GM12891 (cell line): ENCODE results near the gene ARRDC2.
A peak's percentile ranks its signal among the peaks of the same experiment; 100 is the strongest.
"Not testable (repeated sequence)": the region's sequence is repeated elsewhere in the genome, so short reads cannot be mapped to it uniquely, and the experiment has no call there.

Source experiments
- DNase-seq: peaks from one replicate; pipeline ENCODE4 v3.0.0; 2011; ENCODE audit warnings: low spot score; ENCODE audit not compliant: insufficient read length
- FAIRE-seq: peaks from 2 replicates; lab custom pipeline; 2011; peaks lifted over from hg19 to GRCh38; lab: Jason Lieb, UNC
- PAX5 ChIP-seq: IDR thresholded peaks from 2 replicates; pipeline ENCODE4 v1.6.1; 2011; ENCODE audit warnings: low read length, moderate library complexity, mild to moderate bottlenecking; ENCODE audit not compliant: insufficient read depth, severe bottlenecking
- POLR2A ChIP-seq: IDR thresholded peaks from 2 replicates; pipeline ENCODE4 v1.6.1; 2011; ENCODE audit warnings: low read depth, low read length, control low read depth
- POLR2AphosphoS5 ChIP-seq: IDR thresholded peaks from 2 replicates; pipeline ENCODE4 v1.6.1; 2011; ENCODE audit warnings: low read depth, low read length, control low read depth
- POU2F2 ChIP-seq: IDR thresholded peaks from 2 replicates; pipeline ENCODE4 v1.6.1; 2011; ENCODE audit warnings: low read depth, mild to moderate bottlenecking, control low read depth, low read length, moderate library complexity
- SPI1 ChIP-seq: IDR thresholded peaks from 2 replicates; pipeline ENCODE4 v1.6.1; 2011; ENCODE audit warnings: low read depth, low read length, control low read depth
- TAF1 ChIP-seq: IDR thresholded peaks from 2 replicates; pipeline ENCODE4 v1.6.1; 2011; ENCODE audit warnings: low read depth, low read length, control low read depth

Gene ARRDC2

GRCh38 chr19:18001777-18002345 is 6.1 kb upstream of the ARRDC2 start:
- FAIRE-seq (no peak), DNase-seq (no peak)
- TF ChIP-seq POU2F2, result no peak
- no peak for TF ChIP-seq POLR2A
- TF ChIP-seq PAX5, result no peak
- no peak for TF ChIP-seq TAF1
- no peak for TF ChIP-seq POLR2AphosphoS5
- no peak for TF ChIP-seq SPI1

DNA sequence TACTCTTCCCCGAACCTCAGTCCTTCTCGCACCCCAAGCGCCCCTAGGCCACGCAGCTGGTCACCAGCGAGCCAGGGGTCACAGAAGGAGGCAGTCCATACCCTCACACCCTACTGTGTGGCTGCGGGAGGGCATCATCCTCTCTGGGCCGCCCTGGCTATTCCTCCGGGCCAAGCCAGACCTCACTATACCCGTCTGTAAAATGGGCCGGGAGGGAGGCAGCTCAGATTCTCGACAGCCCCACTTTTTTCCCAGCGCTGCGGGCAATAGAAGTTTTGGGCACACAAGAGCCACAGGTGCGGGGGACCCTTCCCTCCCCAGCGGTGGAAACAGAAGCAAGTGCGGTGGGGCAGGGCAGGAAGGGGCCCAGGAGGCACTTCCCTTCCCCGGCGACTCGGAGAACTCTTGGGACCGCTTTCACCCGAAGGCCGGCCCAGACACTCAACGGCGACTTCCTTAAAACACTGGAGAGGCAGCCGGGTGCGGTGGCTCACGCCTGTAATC is 5.6 kb upstream of the ARRDC2 start:
- no peak for TF ChIP-seq POLR2A
- peak; percentile 43 for TF ChIP-seq SPI1
- DNase-seq (no peak), FAIRE-seq (no peak)

DNA sequence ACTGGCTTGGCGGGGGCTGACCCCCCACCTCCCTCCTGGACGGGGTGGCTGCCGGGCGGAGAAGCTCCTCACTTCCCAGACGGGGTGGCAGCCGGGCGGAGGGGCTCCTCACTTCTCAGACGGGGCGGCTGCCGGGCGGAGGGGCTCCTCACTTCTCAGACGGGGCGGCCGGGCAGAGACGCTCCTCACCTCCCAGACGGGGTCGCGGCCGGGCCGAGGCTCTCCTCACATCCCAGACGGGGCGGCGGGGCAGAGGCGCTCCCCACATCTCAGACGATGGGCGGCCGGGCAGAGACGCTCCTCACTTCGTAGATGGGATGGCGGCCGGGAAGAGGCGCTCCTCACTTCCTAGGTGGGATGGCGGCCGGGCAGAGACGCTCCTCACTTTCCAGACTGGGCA is 2.2 kb upstream of the ARRDC2 start:
- not testable (repeated sequence) for FAIRE-seq, DNase-seq

DNA sequence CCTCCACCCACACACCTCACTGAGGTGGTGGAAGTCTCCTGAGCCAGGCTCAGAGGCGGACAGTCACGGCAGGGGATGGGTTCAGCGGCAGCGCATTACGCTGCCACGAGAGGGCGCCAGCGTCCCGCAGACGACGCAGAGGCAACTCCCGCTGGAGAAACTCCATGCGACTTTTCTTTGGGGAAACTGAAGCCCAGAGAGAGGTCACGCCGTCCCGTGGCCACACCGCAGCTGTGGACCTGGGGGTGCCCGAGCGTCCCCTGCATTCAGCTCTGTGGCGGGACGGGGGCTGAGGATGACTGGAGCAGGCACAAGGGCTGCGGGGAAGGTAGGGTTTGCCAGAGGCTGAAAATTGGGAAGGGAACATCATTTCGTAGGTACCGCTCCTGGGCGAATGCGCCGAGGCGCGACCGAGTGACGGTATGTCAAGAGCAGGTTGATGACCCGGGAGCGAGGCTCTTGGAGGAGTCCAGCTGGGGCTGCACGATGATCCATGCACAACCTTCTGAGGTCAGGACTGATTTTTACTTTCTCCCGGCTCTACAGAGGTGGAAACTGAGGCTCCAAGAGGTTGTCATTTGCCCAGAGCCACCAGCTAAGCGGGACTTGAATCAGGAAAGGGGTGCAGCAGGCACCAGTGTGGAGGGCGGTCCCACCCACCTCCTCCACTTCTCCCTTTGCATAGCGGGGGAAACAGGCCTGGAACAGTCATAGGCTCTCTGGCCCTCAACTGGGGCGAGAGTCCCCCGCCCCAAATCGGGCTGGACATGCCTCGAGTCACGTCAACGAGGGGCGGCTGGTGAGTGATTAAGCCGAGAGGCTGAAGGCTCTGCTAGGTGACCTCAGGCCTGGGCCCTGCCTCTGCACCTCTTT is 690 bp upstream of the ARRDC2 start:
- TF ChIP-seq POLR2AphosphoS5 (no peak), TAF1 (no peak), PAX5 (no peak), POU2F2 (0 out of 2 replicates have a peak, but pooled peaks have one; percentile 44)
- FAIRE-seq, result peak; percentile 99
- peak; percentile 86 for DNase-seq

DNA sequence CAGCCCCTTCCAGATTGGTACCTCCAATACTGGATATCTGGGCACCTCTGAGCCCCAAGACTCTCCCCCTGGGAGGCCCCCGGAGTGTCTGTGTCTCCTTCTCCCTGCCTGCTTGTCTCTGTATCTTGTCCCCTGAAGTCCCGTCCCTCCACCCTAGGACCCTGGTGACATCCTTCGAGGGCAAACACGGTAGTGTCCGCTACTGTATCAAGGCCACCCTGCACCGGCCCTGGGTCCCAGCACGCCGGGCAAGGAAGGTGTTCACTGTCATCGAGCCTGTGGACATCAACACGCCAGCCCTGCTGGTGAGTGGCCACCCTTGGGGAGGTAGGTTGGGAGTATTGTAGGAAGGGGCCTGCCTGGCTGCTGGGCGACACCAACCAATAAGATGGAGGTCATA is 844 bp downstream of the ARRDC2 start:
- DNase-seq (no peak), FAIRE-seq (peak; percentile 13)
- TF ChIP-seq POLR2A (no peak), SPI1 (no peak), POLR2AphosphoS5 (no peak), TAF1 (no peak), PAX5 (no peak), POU2F2 (no peak)

GRCh38 chr19:18009412-18010066 is 1.6 kb downstream of the ARRDC2 start:
- TF ChIP-seq POLR2A (no peak), SPI1 (no peak), PAX5 (no peak), POU2F2 (no peak), TAF1 (no peak), POLR2AphosphoS5 (no peak)
- DNase-seq, result no peak
- FAIRE-seq, result no peak

DNA sequence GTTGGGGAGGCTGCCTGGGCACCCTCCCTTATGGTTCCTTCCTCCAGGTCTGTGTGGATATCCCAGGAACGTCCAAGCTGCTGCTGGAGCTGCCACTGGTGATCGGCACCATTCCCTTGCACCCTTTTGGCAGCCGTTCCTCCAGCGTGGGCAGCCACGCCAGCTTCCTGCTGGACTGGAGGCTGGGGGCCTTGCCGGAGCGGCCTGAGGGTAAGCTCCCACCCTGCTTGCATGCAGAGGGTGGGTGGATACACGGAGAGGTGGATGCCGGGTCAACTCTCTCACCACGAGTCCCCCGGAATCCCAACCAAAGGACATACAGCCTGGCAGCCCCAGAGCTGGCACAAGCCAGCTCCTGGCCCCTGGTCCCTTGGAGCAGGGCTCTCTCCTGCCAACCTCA is 2.2 kb downstream of the ARRDC2 start:
- FAIRE-seq (no peak), DNase-seq (no peak)
- no peak for TF ChIP-seq SPI1
- no peak for TF ChIP-seq POLR2A
- TF ChIP-seq POLR2AphosphoS5, result no peak
- TF ChIP-seq POU2F2, result no peak
- TF ChIP-seq PAX5, result no peak
- TF ChIP-seq TAF1, result no peak

DNA sequence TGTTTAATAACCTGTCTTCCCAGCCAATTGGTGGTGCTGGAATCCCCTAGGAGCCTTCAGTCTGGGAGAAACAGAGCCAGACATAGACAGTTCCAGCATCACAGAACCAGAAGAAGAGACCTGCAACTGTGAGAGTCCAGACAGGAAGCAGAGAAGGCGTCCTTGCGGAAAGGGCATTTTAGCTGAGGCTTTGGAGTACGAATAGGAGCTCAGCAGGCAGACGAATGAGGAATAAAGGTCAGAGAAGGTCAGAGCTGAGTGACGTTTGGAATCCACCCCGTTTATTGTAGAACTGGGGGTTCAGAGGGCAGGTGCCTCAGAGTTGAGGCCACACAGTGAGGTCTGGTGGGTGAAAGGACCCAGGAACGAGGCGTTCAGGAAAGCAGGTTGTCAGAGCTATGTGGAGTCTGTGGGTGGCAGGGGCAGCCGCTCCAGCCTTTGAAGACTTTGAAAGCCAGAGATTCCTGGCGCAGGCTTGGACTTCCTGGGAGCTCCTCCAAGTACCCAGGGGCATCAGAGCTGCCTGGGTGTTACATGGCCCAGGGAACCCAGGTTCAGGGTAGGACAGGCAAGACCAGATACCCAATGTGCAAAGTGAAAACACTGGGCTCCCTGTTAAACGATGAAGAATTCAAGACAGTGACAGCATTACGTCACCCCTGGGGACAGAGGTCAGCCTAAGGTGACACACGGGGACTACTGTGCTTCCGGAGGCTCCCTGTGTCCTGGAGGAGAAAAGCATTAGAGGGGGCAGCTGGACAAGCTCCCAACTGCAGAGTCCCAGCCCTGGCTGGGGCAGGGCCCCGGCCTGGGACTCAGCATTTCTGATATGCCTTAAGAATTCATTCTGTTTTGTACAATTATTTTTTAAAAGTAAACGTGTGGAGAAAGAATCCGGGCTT is 5.5 kb downstream of the ARRDC2 start:
- no peak for TF ChIP-seq POU2F2
- TF ChIP-seq PAX5, result no peak
- TF ChIP-seq POLR2A, result no peak
- no peak for TF ChIP-seq SPI1
- TF ChIP-seq TAF1, result no peak
- TF ChIP-seq POLR2AphosphoS5, result no peak
- no peak for DNase-seq
- FAIRE-seq, result no peak

- no peak for FAIRE-seq
- no peak for DNase-seq
- TF ChIP-seq POU2F2, result no peak
- no peak for TF ChIP-seq SPI1
- no peak for TF ChIP-seq PAX5
- TF ChIP-seq POLR2AphosphoS5, result no peak
- TF ChIP-seq TAF1, result no peak
- TF ChIP-seq POLR2A, result no peak
Observed at GRCh38 chr19:18014197-18014596, 6.2 kb downstream of the ARRDC2 start.
